Panc1 (cell line): ENCODE measurements around the gene TRMT10A.

Source experiments
- CTCF ChIP-seq: fragments of 450-650 bp; IDR thresholded peaks from 2 replicates; pipeline ENCODE4 v1.5.1; 2017; ENCODE audit warnings: mild to moderate bottlenecking
- POLR2AphosphoS5 ChIP-seq: IDR thresholded peaks from 2 replicates; pipeline ENCODE4 v1.6.1; 2012; ENCODE audit warnings: mild to moderate bottlenecking, low read depth, low read length, moderate library complexity
- REST ChIP-seq, 2 experiments: IDR thresholded peaks; 2 replicates each; pipeline ENCODE4 v1.6.1; 2011 to 2012; ENCODE audit warnings: low read depth in 2 of 2, control low read depth in 1 of 2, low read length in 1 of 2, mild to moderate bottlenecking in 1 of 2, moderate library complexity in 1 of 2; ENCODE audit not compliant: insufficient read depth in 1 of 2
- SIN3A ChIP-seq: IDR thresholded peaks from 2 replicates; pipeline ENCODE4 v1.6.1; 2012; ENCODE audit warnings: low read depth, mild to moderate bottlenecking, low read length, moderate library complexity, borderline replicate concordance; ENCODE audit not compliant: insufficient read depth

GRCh38 chr4:99594818-99595217, 31.0 kb upstream of the TRMT10A start:
- TF ChIP-seq CTCF: no peak
- no peak for TF ChIP-seq POLR2AphosphoS5
- no peak for TF ChIP-seq REST (IDR thresholded peaks at IDR 0.05; ENCODE audit: insufficient read depth in 1 of 2, low read depth in 2 of 2, low read length in 1 of 2)
- no peak for TF ChIP-seq SIN3A
